SU-DHL-6 (cell line): ENCODE results near the gene ADD1.

Experiments
- EZH2phosphoT487 ChIP-seq: fragments of 200-600 bp; sonication (generic), shearing (Covaris generic); conservative IDR thresholded peaks from 2 replicates; pipeline ENCODE4 v1.6.1; 2018; ENCODE audit warnings: mild to moderate bottlenecking, antibody characterized with exemption, low read length, moderate library complexity, mixed read lengths
- TF ChIP-seq, protein P1 (sequence below): fragments of 200-600 bp; sonication (generic); IDR thresholded peaks from one replicate; pipeline ENCODE4 v1.5.1; 2017; ENCODE audit warnings: antibody characterized with exemption, mild to moderate bottlenecking, low read length, moderate library complexity; ENCODE audit not compliant: insufficient read depth, poor library complexity, severe bottlenecking

- TF ChIP-seq, protein P1, sequence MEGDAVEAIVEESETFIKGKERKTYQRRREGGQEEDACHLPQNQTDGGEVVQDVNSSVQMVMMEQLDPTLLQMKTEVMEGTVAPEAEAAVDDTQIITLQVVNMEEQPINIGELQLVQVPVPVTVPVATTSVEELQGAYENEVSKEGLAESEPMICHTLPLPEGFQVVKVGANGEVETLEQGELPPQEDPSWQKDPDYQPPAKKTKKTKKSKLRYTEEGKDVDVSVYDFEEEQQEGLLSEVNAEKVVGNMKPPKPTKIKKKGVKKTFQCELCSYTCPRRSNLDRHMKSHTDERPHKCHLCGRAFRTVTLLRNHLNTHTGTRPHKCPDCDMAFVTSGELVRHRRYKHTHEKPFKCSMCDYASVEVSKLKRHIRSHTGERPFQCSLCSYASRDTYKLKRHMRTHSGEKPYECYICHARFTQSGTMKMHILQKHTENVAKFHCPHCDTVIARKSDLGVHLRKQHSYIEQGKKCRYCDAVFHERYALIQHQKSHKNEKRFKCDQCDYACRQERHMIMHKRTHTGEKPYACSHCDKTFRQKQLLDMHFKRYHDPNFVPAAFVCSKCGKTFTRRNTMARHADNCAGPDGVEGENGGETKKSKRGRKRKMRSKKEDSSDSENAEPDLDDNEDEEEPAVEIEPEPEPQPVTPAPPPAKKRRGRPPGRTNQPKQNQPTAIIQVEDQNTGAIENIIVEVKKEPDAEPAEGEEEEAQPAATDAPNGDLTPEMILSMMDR: no peak
- no peak for TF ChIP-seq EZH2phosphoT487
These were observed 5.6 kb upstream of the ADD1 start for GRCh38 chr4:2837904-2838496.
